Activated CD4-positive, CD25-positive, alpha-beta regulatory T cell treated with anti-CD3 and anti-CD28 coated beads, Interleukin-2, amount 50 U/mL, for 72 hours (primary cell): ENCODE results near the gene SF1.
"Not testable (repeated sequence)": the region's sequence is repeated elsewhere in the genome, so short reads cannot be mapped to it uniquely, and the experiment has no call there.

Experiments
- DNase-seq: peaks from one replicate; pipeline ENCODE4 v3.0.0; 2021

Gene SF1

GRCh38 chr11:64778473-64779298, at the start of gene SF1:
Gene SF1 (minus strand): TSS chr11:64778542. CDS start chr11:64778392, 150 bp downstream.
- DNase-seq: peak; percentile 96

DNA sequence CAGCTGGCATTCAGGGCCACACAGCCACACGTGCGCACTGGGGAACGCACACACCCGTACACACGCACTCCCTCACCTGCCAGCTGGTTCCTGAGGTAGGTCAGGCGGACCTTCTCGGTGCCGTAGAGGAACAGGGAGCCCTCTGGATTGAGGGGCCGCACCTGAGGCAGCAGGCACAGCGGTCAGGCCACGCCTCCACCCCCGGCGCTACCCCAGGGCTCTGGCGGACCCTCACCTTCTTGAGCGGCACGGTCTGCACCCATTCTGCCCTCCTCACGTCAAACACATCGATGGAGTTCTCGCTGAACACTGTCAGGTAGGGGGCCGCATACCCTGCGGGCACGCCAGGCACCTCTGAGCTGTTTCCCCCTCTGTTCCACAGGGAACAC, 49.1 kb upstream of the SF1 start:
- DNase-seq: no peak

DNA sequence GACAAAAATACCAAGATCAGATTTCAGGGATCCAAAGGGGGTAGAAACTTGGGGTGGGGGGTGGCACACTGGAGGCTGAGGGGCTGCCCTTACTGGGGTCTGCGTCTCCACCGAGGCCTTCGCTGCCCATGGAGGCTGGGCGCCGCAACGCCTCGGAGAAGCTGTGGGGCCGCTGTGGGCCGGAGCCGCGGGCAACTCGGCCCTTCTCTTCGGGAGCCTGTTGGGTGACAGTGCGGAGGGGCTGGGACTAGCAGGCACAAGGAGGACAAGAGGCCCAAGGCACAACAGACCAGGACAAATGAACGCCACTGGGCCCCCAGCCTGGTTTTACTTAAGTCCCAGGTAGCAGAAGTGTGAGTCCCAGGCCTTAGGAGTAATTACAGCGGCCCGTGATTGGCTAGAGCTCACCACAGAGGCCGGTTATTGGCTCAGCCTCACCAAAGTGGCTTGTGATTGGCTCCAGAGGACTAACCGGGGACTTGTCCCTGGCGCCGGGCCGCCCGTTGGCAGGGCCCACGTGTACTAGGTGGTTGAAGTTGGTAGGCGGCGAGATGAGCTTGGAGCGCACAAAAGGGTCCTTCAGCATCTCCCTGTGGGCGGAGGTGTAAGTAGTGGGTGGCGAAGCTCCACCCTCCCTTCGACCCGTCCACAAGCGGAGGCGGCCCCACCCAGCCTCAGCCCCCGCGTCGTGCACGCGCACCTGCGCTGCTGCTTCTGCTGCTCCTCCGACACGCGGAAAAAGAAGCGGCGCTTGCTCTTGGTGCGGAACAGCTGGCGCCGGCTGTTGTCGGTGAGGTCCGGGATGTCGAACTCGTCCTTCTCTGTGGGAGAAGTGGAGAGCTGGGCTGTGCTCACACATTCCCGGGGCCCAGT, 48.5 kb upstream of the SF1 start:
- no peak for DNase-seq

DNA sequence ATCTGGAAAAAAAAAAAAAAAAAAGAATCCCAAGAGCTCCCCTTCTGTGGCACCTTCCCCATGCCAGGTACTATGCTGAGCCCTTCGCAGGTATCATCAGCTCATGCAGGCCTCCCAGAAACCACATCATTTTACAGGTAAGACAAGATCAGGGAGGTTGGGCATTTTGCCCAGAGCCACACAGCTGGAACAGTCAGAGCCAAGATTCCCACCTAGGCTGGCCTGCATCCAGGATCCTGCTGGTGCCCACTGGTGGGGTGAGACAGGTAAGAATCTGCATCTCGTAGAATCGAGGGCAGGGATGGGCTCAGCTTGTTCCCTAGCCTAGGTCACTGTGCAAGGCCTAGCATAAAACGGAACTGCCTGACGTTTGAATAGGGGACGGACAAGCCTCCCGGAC, 47.7 kb upstream of the SF1 start:
- no peak for DNase-seq

DNA sequence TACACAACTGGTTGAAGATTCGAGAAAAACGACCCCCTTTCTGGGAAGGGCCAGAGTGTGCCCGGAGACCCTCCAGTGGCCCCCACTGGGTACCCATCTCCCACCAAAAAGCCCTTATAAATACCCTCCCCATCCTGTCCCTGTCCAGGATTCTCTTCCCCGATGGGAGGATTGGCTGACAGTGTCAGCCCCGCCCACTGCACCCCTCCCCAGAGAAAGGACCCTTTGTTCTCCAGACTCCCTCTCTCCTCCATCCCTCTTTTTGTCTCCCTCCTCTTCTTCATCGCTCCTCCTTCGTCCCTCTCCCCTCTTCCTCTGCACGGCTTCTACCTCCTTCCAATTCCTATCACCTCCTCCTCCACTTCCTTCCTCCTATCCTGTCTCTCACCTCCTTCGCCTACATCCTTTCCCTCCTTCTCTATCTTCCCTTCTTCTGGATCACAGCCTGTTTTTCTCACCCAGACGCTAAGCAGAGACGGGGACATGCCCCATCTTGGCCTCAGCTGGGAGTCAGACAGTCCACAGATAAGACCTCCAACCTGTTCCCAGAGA, 45.3 kb upstream of the SF1 start:
- DNase-seq: no peak

GRCh38 chr11:64817476-64817875, 39.1 kb upstream of the SF1 start:
- DNase-seq: no peak

GRCh38 chr11:64815433-64815832, 37.1 kb upstream of the SF1 start:
- not testable (repeated sequence) for DNase-seq

DNA sequence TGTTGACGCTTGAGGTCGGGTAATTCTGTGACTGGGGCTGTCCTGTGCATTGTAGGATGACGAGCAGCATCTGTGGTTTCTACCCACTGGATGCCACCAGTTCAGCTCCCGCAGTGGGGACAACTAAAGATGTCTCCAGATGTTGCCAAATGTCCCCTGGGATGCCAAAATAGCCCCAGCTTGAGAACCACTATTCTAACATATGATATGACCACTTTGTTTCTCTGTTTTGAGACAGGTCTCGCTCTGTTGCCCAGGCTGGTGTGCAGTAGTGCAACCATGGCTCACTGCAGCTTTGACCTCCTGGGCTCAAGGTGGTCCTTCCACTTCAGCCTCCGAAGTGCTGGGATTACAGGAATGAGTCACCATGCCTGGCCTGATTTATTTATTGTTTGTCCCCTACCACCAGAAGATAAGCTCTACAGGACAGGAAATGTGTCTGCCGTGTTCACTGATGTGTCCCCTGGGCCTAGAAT, 36.4 kb upstream of the SF1 start:
- no peak for DNase-seq

GRCh38 chr11:64813826-64814225, 35.5 kb upstream of the SF1 start:
- DNase-seq: no peak

GRCh38 chr11:64810891-64811272, 32.5 kb upstream of the SF1 start:
- no peak for DNase-seq

- DNase-seq: peak; percentile 65
Observed at GRCh38 chr11:64810271-64810890, 32.0 kb upstream of the SF1 start, which contains the start of gene MEN1. Gene MEN1 (minus strand): TSS chr11:64810551. CDS start chr11:64810109, 442 bp downstream.

GRCh38 chr11:64809781-64810241, 31.5 kb upstream of the SF1 start:
- DNase-seq: no peak

- DNase-seq: no peak
Observed at GRCh38 chr11:64805481-64805880, 27.1 kb upstream of the SF1 start.

GRCh38 chr11:64804346-64805210, 26.2 kb upstream of the SF1 start:
- DNase-seq: no peak

GRCh38 chr11:64803846-64804345, 25.6 kb upstream of the SF1 start:
- no peak for DNase-seq

DNA sequence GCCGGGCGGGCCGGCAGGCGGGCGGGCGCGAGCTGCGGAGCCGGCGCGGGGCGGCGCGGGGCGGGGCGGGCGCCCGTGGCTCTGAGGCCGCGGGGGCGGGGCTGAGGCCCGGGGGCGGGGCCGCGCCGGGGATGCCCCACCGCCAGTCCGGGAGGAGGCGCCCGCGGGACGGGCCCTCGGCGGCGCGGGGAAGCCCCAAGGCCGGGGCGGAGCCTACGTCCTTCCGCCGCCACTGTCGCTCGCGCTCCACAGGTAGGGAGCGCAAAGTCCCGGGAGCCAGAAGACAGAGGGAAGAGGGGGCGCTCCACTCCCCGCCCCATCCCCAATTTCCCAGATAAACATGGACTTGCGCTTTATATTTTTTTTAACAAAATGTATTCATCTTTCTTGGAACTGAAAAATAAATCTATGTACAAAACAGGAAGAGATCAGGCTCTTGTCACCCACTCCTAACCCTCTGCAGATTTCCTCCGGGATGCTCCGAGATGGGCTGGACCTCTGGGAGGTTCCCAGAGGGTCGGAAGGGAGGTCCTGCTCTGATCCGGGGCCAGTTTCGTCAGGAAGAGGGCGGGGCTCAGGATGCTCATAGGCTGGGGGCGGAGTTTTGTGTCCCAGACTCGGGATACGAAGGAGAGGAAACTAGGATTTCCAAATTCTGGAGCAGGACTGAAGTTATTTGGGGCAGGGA, 25.0 kb upstream of the SF1 start, which contains the start of gene MAP4K2:
Gene MAP4K2, minus strand, starts transcription at position 57 of the 688 bp plus-strand sequence. CDS start 65 bp downstream, outside the sequence.
- peak; percentile 92 for DNase-seq

DNA sequence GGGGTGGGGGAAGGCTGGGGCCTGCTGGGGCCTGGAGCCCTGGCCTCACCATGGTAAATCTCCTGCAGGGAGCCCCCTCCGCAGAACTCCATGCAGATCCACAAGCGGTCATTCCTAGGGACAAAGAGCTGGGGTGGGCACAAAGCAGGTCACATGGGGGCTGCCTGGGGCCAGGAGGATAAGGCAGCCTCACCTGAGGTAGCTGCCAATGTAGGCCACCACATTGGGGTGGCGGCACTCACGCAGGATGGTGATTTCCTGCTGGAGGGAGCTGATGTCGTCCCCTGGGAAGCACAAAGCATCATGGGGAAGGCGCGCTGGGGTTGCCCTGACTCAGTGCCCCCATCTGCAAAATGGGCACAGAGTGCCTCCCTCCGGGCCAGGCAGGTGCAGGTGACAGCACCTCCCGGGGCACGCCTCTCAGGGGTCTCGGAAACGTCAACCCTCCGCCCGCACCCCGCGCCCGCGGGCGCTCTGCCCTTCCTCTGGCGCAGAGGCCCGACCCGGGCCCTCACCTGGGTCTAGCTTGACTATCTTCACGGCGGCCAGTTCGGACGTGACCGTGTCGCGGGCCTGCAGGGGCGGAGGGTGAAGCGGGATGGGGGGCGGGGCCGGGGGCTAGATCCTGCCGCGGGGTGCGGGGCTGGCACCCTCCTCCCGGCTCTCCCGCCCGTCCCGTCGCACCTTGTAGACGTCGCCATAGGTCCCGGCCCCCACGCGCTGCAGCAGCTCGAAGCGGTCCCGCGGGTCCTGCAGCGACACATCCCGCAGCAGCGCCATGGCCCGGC, 24.2 kb upstream of the SF1 start:
- no peak for DNase-seq

- no peak for DNase-seq
Observed at GRCh38 chr11:64801561-64802369, 23.4 kb upstream of the SF1 start.

DNA sequence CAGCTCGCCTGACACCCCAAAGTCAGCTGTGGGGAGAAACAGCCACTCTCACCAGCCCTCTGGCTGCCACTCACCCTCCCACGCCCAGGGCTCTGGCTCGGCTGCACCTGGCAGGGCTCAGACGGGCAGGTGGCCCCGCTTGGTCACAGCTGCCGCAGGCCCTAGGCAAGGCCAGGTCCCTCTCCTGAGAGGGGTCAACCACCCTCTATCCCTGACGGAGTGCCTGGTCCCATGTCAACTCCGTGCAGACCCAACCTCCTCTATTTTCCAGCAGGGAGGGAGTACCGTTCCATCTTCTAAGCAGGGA, 22.8 kb upstream of the SF1 start:
- no peak for DNase-seq
